K562 (cell line): ENCODE measurements around the gene NRP1.

ENCODE experiments used
- ZNF232 ChIP-seq: sonication (generic); formaldehyde crosslinking; IDR thresholded peaks from 2 replicates; pipeline ENCODE4 v1.8.0; 2022; ENCODE audit warnings: mild to moderate bottlenecking, missing genetic modification reagents
- ZNF764 ChIP-seq: fragments of 250-450 bp; sonication (Bioruptor Pico); IDR thresholded peaks from 2 replicates; pipeline ENCODE4 v1.4.0; 2020; ENCODE audit warnings: low read depth, mild to moderate bottlenecking, moderate library complexity
- TF ChIP-seq, protein P1 (sequence below), 2 experiments: fragments of 450-650 bp in 1 of 2; sonication (generic) in 1 of 2; formaldehyde crosslinking in 1 of 2; IDR thresholded peaks in 1 of 2; conservative IDR thresholded peaks in 1 of 2; 2 replicates each; pipeline versions ENCODE4 v1.6.1 to v1.8.1; 2016 to 2023; ENCODE audit warnings: mild to moderate bottlenecking in 2 of 2, moderate library complexity in 2 of 2, inconsistent platforms in 1 of 2, missing genetic modification reagents in 1 of 2

DNA sequence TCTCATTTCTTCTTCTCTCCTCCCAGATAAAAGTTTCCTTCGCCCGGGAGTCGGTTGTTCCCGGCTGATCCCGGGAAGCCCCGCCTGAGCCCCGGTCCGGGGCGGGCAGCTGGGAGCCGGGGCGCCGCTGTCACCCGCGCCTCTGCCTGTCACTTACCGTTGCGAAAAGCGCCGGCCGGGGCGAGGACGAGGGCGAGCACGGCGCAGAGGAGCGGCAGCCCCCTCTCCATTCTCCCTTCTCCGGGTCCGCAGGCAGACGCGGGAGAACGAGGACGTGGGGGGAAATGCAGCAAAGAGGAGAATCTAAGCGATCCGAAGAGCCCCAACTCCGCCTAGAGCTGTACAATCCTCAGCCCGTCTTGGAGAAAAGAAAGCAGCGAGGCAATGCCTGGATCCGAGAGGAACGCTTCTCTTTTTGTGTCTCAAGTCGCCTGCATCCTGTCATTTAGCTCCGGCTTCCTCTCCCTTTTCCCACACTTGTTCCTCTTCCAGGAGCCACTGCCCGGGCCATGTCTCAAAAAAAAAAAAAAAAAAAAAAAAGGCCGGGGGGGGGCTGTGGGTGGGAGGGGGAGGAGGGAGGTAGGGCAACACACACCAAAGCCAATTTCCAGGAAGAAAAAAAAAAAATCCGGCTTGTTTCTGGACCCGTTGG, at the start of gene NRP1:
- TF ChIP-seq ZNF764 (CRISPR knock-in tag): no peak
- TF ChIP-seq ZNF232 (CRISPR knock-in tag): no peak
- TF ChIP-seq, protein P1, sequence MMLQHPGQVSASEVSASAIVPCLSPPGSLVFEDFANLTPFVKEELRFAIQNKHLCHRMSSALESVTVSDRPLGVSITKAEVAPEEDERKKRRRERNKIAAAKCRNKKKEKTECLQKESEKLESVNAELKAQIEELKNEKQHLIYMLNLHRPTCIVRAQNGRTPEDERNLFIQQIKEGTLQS (IDR thresholded peaks at IDR 0.05): no peak
- TF ChIP-seq, protein P1 (CRISPR knock-in tag; conservative IDR thresholded peaks at IDR 0.05): no peak
